ENCODE results near the gene KCNAB1.
A peak's percentile ranks its signal among the peaks of the same experiment; 100 is the strongest.

Gene KCNAB1

DNA sequence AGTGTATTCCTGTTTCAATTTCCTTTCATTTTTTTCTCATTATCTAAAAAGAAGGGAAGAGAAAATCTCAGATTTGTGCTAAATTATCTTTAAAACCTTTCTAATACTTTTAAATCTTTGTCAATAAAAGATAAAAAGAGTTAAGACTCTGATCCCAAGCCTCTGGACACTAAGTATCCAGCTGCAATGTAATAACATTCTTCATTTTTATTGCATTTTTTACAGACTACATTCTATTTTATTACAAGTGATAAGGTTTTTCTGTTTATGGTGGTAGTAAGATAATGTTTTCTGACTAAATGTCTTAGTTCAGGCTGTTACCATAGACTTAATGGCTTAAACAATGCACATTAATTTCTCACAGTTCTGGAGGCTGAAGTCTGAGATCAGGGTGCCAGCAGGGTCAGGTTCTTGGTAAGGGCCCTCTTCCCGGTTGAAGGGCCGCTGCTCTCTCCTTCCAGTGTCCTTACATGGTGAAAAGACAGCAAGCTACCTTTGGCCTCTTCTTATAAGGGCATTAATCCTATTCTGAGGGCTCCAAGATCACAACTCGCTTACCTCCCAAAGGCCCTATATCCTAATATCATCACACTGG is 19.7 kb downstream of the KCNAB1 start:
- no peak for FAIRE-seq

DNA sequence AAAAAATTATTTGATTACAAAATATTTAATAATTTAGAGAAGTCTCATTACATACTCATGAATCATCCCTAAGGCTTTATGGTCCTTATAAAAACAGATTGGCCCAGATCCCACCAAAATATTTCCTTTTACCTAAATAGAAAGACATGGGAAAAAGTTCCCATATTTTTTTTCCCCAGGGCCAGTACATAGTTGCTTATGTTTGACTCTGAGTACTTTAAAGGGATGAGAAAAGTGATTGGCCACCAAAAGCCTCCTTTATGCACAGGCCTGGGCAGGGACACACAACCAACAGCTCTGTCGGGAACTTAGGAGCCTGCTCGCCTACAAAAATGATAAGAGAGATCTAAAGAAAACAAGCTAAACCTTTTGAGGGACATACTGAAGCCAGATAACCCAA is 22.3 kb downstream of the KCNAB1 start:
- no peak for FAIRE-seq

DNA sequence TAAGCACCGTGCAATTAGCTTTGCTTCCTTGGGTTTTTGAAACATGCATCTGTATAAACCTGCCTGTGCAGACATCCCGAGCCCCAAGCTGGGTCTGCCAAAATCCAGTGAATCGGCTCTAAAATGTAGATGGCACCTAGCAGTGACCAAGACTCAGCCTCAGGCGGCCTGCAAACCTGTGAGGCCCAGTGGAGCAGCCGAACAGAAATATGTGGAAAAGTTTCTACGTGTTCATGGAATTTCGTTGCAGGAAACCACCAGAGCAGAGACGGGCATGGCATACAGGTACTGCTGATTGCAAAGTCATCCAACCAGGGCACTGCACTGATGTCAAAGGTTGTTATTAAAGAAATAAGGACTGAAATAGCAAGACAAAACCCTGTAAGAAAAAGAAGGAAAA is 22.8 kb downstream of the KCNAB1 start:
- no peak for FAIRE-seq

DNA sequence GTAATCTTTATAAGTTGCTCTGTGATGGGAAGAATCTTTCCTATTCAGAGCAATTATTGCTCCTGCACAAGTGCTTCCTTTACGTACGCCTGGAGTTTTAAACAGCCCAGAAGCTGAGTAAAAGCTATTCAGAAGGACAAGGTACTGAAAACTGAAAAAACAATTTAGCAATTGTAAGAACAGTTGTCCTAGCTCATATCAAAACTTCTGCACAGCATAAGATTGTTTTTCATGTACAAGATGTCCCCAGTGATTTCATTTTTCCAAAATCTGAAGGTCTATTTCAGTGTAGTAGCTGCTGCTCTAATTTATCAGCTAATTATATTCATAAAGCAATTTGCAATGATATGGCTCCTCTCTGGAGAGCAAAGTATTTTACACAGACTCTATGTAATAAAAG is 23.7 kb downstream of the KCNAB1 start:
- no peak for FAIRE-seq

DNA sequence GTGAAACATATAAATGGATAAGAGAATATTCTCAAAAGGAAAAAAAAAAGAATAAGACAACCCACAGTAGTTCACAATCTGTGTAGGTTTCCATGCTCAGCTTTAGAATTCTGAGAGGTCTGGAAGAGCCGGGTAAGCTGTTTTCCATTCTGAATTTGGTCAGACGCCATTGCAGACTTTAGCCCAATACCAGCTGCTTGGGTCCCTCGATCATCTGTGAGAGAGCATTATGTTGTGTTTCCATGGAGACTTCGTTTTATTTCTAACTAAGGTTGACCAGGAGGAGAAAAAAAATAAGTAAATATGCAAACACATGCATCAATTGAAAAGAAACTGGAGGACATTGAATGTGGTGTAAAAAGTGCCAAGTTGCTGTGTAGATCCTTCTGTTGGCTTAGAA is 25.5 kb downstream of the KCNAB1 start:
- FAIRE-seq = no peak

DNA sequence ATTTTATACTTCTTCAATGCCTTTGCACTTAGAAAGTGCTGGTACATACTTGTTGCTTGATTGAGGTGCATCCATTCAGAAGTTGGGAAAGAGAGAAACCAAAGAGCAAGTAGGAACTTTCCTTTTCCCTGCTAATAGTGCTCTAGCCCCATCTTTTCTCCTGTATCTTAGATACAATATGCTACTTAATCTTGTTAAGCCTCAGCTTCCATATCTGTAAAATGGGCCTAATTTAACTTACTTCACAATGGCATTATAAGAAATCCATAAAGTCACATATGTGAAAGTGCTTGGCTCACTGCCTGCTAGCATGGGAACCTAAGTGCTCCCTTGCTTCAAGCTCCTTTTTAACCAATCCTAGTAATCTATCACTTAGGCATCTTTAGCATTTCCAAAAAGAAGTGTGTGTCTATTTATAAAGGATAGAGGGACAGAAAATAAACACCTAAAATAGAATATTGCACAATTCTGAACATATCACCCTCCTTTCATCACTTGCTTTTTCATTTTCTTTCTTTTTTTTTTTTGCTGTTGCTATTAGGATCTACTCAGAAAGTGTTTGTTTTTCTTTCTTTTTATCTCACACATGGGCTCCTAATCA is 28.1 kb downstream of the KCNAB1 start:
- FAIRE-seq = no peak

DNA sequence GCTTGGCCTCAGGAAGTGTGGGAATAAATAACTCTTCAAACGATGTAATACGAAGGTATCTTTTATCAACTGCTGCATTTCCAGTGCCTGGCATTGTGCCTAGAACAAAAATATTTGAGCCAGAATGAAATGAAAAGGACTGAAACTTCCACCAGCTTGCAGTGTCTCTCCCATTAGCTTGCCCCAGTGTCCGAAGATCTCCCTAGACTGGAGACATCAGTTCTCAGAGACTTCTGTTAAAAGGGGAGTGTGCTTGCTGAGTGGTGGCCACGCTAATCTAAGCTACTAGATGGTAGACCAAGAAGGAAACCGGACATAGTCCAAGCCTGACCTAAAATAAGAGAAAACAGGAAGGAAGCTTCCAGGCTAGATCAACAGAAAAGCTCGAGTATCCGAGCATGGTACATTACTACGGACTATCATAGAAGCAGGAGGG is 28.6 kb downstream of the KCNAB1 start:
- FAIRE-seq = no peak

DNA sequence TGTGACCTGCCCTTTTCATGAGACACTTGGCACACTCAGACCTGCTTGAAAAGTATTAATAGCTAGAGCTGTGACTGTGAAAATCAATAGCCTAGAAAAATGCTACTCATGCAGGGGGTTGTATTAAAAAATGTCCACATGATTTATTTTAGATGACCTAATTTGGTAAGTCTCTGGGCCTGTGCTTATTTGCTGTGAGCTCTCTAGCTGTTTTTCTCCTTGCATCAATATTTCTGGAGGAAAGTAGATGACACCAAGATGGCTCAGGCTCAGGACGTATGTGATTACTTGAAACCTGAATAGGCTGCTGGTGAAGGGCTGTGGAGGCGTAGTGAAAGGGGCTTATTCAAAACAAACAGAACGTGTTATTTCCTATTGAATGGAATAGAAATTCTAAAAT is 29.5 kb downstream of the KCNAB1 start:
- no peak for FAIRE-seq

DNA sequence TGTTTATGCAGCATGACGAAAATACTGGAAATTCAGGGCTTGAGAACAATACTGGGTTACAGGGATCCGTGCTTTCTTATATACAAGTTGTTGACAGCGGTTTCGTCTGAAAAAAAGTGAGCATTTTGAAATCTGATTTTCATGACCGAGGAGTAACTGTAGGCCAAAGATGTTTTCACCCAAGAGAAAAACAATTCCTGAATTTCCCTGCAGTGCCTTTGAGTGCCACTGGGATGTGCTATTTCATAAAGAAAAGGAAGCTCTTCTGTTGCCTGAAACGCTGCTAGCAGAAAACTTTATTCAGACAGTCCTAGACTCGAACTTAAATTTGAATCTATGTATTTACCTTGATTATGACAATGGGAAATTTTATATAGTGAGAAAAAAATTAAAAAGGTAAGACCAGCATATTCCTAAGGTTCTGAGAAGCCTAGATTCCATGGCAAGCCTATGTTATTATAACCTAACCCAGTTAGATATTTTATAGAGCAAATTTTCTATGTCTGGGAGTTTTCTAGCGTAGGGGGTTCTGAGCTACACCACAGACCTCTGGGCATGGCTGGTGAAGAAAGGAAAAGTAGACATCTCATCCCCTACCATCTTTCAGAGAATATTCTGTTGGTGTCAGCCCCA is 30.2 kb downstream of the KCNAB1 start:
- peak; percentile 74 for FAIRE-seq

DNA sequence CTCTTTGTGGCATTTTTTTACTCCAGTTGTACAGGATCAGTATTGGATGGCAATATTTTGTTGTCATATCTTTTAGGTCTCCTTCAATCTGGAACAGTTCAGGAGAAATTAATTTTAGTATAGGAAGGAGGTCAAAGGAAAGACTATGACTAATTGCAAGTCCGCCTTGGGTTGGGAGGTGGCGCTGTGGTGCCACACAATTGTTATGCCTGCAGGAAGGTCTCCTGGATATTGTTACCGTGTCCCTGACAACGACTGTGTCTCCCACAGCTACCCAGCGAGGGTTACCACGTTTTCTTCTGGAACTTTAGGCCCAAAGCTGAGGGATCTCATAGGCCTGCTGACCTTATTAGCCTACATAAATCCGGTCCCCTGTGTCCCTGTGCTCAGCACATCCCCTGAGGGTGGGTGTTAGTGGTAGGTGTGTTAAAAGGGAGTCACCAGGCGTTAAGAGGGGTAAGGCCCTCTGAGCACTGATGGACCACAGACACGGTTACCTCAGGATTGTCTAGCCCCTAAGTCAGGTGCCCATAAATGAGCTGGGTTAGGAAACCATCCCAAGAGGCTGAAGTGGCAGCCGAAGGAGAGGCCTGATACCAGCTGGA is 31.5 kb downstream of the KCNAB1 start:
- no peak for FAIRE-seq

DNA sequence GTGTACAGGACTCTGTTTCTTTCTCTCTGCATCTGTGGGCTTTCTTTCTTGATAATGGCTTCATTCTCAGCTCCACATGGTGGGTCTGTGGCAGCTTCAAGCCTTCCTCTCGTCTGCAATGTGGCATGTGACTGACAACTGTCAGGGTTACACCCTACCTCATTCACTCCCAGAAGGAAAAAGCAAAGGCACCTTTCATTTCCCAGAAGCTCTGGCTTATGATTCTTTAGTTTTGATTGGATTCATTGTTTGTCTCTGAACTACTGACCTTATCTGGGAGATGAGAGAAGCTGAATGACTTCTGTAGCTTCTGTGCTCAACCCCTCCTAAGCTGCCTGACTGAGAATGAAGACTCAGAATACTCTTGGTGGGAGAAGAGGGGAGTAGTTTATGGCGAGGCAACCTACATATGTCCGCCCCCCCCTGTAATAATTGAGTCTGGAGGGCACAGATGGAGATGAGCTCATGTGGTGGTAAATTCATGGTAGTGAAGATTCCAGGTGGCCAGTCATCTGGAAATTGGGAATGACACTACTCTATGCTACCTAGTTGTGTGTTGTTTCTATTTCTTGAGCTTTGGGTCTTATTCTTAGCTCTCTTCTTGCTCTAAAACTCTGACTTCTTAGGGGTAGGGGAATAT is 38.4 kb downstream of the KCNAB1 start:
- FAIRE-seq = no peak

DNA sequence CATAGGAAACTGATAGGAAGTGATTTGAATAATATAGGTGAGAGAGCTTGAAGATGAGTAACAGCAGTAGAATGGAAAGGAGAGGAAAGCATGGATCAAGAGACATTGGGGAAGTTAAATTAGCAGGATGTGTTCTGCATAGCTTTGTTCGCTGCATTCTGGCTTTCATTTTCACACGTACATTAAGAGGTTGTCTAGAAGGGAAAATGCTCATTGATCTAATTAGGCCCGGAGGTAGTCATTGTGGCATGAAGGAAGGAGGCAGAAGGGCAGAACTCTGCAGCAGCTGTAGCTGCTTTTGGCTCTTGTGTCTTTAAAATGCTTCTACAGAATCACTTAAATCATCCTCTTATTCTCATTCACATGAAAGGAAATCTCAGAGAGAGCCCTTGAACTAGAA is 40.3 kb downstream of the KCNAB1 start:
- FAIRE-seq = no peak

DNA sequence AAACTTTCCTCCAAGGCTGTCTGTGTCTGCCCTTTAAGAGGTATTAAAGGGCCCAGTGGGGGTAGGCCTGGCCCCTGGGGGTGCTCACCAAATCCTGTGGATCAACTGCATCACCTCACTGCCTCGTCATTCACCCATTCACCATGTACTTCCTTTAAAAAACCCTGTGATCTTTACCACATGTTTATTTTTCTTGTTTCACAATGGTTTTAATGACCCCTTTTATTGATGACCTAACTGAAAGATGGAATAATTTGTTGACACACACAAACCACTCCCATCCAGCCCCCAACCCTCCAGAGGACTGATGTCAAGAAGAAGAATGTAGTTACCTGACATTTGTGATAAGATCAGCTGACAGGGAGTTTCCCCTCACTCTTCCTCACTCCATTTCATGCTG is 40.8 kb downstream of the KCNAB1 start:
- FAIRE-seq = no peak

DNA sequence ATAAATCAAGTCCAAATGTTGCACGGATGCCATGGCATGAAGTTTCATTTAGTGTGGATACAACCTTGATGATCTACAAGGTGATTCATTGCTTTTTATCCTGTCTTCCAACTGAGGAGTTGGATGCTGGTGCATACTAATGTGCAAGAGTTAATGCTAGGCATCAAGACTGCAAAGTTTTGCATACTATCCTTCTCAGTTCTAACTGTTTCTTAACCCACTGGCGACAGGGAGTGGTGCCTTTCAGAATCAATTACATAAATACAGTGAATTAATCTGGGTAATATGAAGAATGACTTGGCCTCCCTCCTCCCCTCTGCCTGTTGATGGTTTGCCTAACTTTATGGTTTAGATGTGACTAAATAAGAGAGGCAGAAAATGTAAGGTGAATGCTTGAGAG is 43.5 kb downstream of the KCNAB1 start:
- no peak for FAIRE-seq

DNA sequence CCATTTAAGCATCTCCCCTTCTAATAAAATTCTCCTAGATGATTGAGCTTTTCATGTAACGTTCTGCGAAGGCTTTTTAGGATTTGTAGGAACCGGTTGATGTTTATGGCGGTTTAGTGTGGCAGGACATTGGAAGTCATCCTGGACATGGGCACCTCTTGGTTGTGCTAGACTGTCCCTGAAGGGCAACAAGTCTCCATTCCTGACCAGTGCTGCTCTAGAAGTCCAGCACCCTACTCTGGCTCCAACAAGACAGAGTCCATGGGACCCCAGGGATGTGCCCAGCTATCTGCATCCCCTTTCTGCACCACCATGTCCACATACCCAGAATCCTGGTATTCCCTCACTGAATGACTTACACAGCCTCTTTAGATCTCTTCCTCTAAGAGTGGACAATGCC is 46.4 kb downstream of the KCNAB1 start:
- no peak for FAIRE-seq

DNA sequence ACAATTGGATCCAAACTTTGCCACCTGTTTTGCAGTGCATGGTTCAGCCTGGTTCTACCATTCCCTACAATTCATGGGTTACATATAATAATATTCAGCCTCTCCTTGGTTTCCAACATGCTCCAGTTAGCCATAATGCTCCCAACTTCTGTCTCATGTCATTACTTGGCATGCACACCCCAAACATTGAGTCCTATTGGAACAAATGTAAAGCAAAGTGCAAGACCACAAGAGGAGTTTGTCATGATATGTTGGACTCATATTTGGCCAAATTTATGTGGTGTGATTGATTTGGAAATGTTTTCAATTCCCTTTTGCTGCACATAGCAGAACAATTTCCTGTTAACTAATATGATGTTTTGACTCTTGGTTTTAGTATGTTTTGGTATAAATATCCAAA is 50.2 kb downstream of the KCNAB1 start:
- FAIRE-seq = no peak

DNA sequence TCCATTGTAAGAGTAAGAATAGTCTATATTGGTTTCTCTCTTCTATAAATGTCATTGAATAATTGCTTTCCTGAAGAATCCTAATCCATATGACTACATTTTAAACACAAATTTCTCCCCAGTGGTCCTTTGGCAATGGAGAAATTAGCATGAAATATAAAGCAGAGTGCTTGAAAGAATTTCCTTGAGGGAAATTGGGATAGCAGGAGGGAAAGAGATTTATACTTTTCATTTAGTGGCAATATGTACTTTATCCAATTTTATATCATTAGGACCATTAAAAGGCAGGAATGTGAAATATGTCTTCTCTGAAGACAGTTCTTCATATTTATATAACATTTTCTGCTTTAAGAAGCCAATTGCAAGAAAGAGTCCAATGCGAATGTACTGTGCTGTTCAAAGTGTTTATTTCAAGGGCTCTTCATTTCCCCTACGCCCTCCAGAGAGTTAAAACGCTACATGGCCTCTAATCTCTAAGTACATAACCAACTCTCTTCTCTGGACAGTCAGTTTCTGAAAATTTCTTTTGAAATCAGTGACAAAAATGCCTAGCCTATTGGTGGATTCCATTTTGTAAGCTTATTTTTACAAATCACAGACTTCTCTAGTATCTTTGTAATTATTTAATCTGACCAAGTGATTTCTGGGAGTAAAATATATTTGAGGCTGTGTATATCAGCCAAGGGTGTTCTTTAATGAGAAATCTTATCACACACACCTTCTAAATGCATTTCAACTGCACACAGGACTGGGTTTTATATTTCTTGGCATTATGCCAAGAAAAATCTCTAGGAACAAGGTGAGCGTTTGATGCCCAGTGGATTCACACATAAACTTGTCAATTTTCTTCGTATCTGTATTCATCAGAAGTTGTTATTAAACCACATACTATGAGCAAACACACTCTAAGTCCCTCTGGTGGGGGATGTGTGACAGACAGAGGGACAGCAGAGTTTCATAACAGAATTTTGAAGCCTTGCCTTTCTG is 51.2 kb downstream of the KCNAB1 start:
- no peak for FAIRE-seq

DNA sequence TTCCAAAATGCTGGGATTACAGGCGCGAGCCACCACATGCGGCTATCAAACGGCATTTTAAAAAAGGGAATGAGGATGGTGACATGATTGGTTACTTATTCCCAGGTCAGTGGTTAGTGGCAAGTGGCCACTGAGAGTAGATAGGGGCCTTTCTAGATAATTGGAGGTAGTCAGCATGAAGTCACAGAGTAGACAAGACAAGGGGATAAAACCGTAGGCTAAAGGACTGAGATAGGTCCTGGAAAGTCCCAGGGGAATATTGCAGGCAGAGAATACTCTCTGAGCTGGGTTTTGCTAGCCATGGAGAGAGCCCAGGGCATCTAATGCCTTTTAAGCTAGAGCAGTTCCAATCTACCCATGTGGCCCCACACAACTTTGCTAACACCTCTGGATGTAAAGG is 52.2 kb downstream of the KCNAB1 start:
- no peak for FAIRE-seq

DNA sequence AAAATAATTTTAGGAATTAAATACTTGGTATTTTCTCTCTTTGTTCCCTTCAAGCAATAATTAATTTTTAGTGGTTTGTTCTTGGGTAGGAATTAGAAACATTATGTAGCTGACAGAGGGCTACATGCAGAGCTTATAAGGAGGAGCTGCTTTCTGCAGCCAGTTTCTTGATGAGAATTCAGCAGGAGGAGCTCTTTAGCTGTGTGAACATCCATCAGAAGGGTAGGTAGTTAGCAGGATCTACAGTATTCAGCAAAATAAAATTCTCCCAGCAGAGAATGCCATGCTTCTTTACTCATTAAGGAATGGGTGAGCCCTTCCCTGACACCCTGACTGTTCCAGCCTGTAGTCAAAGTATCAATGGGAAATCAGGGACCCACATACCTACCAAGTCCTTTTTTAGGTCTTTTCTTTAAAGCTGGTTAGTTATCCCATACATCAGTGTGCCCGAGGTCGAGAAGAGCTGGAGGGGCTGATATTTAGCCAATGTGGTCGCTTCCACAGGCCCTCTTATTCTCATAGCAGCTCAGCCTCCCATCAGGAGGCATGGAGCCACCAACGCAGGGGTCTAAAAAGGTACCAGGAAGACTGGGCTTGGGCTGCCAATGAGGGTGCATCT is 54.0 kb downstream of the KCNAB1 start:
- FAIRE-seq = no peak

DNA sequence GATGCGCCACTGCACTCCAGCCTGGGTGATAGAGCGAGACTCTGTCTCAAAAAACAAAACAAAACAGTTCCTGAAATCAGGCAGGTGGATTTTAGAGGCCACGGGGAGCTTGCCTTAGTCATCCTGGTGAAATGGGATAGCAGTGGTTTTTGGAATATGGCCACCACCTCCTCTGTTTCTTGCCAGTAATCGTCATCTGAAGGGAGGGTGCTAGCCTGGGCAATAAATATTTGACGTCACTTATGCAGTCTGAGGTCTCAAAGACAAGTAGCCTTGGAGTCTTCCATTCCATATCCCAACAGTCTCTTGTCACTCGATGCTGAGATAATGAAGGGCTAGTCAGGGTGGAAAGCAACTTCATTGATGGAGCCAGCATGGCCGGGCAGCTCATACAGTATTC is 55.2 kb downstream of the KCNAB1 start:
- no peak for FAIRE-seq

DNA sequence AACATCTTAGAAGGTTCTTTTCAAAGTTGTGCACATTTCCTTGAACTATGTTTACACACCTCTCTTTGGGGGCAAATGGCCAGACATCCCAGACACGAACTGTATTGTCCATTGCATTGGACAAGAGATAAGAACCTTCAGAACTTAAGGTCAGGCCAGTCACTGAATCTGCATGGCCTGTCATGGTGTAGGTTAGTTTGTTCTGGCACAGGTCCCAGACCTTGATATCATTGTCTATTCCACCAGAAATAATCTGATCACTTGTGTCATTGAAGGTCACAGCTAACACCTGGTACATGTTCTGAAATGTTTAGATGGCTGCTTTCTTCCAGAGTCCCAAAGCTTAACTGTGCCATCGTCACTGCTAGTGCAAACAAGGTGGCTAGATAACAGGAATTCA is 55.7 kb downstream of the KCNAB1 start:
- no peak for FAIRE-seq

DNA sequence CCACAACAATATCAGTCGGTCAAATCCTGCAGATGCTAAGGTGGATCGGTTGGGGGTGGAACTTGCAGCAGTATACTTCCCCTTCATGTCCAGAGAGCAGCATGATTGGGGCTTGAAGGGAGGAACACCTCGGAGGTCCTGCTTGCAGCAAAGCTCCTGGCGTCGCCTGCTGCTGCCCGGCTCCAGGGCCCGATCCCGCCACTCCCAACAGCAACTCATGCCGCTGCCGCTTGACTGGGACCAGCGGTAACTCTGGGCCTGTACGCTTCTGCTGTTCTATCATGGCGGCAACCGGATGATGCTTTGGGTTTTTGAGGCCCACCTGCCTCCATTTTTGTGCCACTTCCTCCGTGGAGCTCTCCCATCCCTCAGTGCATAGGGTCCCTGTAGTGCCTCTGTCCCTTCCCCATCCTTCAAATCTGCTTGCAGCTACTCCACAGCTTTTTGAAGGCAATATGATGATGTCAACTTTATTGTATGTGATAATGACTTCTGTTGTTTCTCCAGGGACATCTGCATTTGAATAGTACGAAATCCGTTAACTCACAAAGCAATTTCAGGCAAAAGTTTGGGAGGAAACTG is 56.3 kb downstream of the KCNAB1 start:
- no peak for FAIRE-seq

Data from TTC549 (cell line).